SH-SY5Y (cell line): Measurements from ENCODE around the gene DUOX1.
A peak's percentile ranks its signal among the peaks of the same experiment; 100 is the strongest.

Experiments
- GATA2 ChIP-seq: IDR thresholded peaks from 2 replicates; pipeline ENCODE4 v1.6.1; 2011; ENCODE audit warnings: mild to moderate bottlenecking, low read depth, low read length
- GATA3 ChIP-seq: IDR thresholded peaks from 2 replicates; pipeline ENCODE4 v1.6.1; 2011; ENCODE audit warnings: low read depth, mild to moderate bottlenecking, low read length, moderate library complexity

DUOX1 gene

GRCh38 chr15:45140557-45141250 lies 10.9 kb downstream of the DUOX1 start:
- TF ChIP-seq GATA2 = no peak
- TF ChIP-seq GATA3 = no peak

GRCh38 chr15:45141386-45141785 lies 11.6 kb downstream of the DUOX1 start:
- TF ChIP-seq GATA2 = no peak

GRCh38 chr15:45143056-45143455 lies 13.3 kb downstream of the DUOX1 start:
- TF ChIP-seq GATA2 (no peak), GATA3 (no peak)

GRCh38 chr15:45143946-45144345 lies 14.2 kb downstream of the DUOX1 start:
- no peak for TF ChIP-seq GATA2
- no peak for TF ChIP-seq GATA3

GRCh38 chr15:45144775-45145174 lies 15.0 kb downstream of the DUOX1 start:
- no peak for TF ChIP-seq GATA3
- TF ChIP-seq GATA2 = no peak

- TF ChIP-seq GATA3 = no peak
- TF ChIP-seq GATA2 = no peak
Observed at GRCh38 chr15:45146405-45146804, 16.6 kb downstream of the DUOX1 start.

GRCh38 chr15:45147606-45148005 lies 17.8 kb downstream of the DUOX1 start:
- TF ChIP-seq GATA3 (no peak), GATA2 (no peak)

GRCh38 chr15:45148076-45149059 lies 18.6 kb downstream of the DUOX1 start:
- TF ChIP-seq GATA3 (no peak), GATA2 (no peak)

- TF ChIP-seq GATA2 = peak; percentile 40
- no peak for TF ChIP-seq GATA3
Observed at GRCh38 chr15:45149060-45149459, 19.3 kb downstream of the DUOX1 start.

- TF ChIP-seq GATA2 (no peak), GATA3 (no peak)
Observed at GRCh38 chr15:45150481-45150880, 20.7 kb downstream of the DUOX1 start.

GRCh38 chr15:45150997-45151396 lies 21.2 kb downstream of the DUOX1 start:
- TF ChIP-seq GATA2 (no peak), GATA3 (no peak)

GRCh38 chr15:45151998-45152828 lies 22.4 kb downstream of the DUOX1 start:
- TF ChIP-seq GATA2 (no peak), GATA3 (no peak)

GRCh38 chr15:45155739-45156138 lies 25.9 kb downstream of the DUOX1 start:
- TF ChIP-seq GATA2 (no peak), GATA3 (no peak)
